ENCODE data around the gene GID4. TPM values are rescaled to one million over a fixed set of nuclear protein-coding genes. Genes with fewer than 3 reads are reported as not detected.

Gene GID4
- total and polyA plus RNA-seq, 4 donors, result 1.7 to 4.9 (median 3.7) TPM

- peaks cover 0 to 57% (median 34%) of the 10 kb centered on the region in 4 donors for H3K4me1 ChIP-seq (ENCODE audit: control insufficient read depth in 4 of 4, insufficient read depth in 4 of 4, low read length in 3 of 4)
- TF ChIP-seq SP1 (IDR thresholded peaks at IDR 0.05) (no peak), HNF4A (conservative IDR thresholded peaks at IDR 0.05) (peak; percentile 47 to 50)
- no peaks in the 10 kb centered on the region for H3K9me3 ChIP-seq (ENCODE audit: control insufficient read depth in 4 of 4, low read length in 3 of 4)
- H3K9ac ChIP-seq (ENCODE audit: low read depth in 1 of 2, low read length in 2 of 2), result no peak overlapping the region
- peaks cover 0 to 23% (median 6%) of the 10 kb centered on the region in 4 donors for H3K36me3 ChIP-seq (ENCODE audit: control insufficient read depth in 4 of 4, insufficient read depth in 3 of 4, low read depth in 1 of 4, low read length in 3 of 4)
- no peak overlapping the region for H3K4me3 ChIP-seq (ENCODE audit: low read depth in 1 of 3, low read length in 3 of 3)
- 44% methylated on average over 4 of the region's 4 CpGs for WGBS
- H3K27me3 ChIP-seq (ENCODE audit: control insufficient read depth in 4 of 4, insufficient read depth in 4 of 4, low read length in 3 of 4), result no peaks in the 10 kb centered on the region
- H3K27ac ChIP-seq (ENCODE audit: low read depth in 1 of 2, low read length in 2 of 2), result no peak overlapping the region
- no peak for DNase-seq (ENCODE audit: low spot score)
These were observed 71.5 kb downstream of the GID4 start for GRCh38 chr17:18110636-18111145.

- 67% methylated on average over 6 of the region's 6 CpGs for WGBS
These were observed 72.2 kb downstream of the GID4 start for GRCh38 chr17:18111330-18111971.

DNA sequence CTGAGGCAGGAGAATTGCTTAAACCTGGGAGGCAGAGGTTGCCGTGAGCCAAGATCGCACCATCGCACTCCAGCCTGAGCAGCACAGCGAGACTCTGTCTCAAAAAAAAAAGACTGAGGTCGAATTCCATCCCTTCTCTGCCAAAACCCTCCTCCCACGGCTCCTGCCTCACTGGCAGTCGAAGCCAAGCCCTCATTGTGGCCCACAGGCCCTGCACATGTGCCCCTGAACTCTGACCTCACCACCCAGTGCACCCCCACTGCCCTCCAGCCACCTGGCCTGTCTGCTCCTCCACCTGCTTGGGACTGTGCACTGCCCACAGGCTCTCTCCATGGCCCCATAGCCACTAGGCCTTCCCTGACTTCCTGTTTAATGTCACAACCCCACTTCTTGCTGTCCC, 76.3 kb downstream of the GID4 start:
- Histone ChIP-seq H3K27me3 (ENCODE audit: control insufficient read depth in 4 of 4, insufficient read depth in 4 of 4, low read length in 3 of 4) (no peaks in the 10 kb centered on the region), H3K36me3 (ENCODE audit: control insufficient read depth in 4 of 4, insufficient read depth in 3 of 4, low read depth in 1 of 4, low read length in 3 of 4) (peaks cover 0 to 4% (median 0%) of the 10 kb centered on the region in 4 donors), H3K9ac (ENCODE audit: low read depth in 1 of 2, low read length in 2 of 2) (peak overlapping the region in 1 of 2 donors; percentile 24), H3K27ac (ENCODE audit: low read depth in 1 of 2, low read length in 2 of 2) (peak overlapping the region; percentile 83 to 94), H3K9me3 (ENCODE audit: control insufficient read depth in 4 of 4, low read length in 3 of 4) (no peaks in the 10 kb centered on the region), H3K4me1 (ENCODE audit: control insufficient read depth in 4 of 4, insufficient read depth in 4 of 4, low read length in 3 of 4) (peaks cover 10 to 69% (median 44%) of the 10 kb centered on the region in 4 donors), H3K4me3 (ENCODE audit: low read depth in 1 of 3, low read length in 3 of 3) (no peak overlapping the region)
- no peak for DNase-seq (ENCODE audit: low spot score)
- WGBS, result 30% methylated on average over 7 of the region's 7 CpGs
- TF ChIP-seq ZBTB33 (IDR thresholded peaks at IDR 0.05), result no peak
- TF ChIP-seq GABPA (IDR thresholded peaks at IDR 0.05 in 1 of 2, conservative IDR thresholded peaks at IDR 0.05 in 1 of 2), result no peak
- TF ChIP-seq FOXA1 (IDR thresholded peaks at IDR 0.05), result no peak
- peak; percentile 92 to 94 for TF ChIP-seq HNF4A (conservative IDR thresholded peaks at IDR 0.05)
- peak; percentile 88 for TF ChIP-seq SP1 (IDR thresholded peaks at IDR 0.05)
- no peak for TF ChIP-seq TAF1 (conservative IDR thresholded peaks at IDR 0.05)
- peak; percentile 73 for TF ChIP-seq HNF4G (IDR thresholded peaks at IDR 0.05)
- peak in 1 of 2 donors; percentile 70 for TF ChIP-seq JUND (IDR thresholded peaks at IDR 0.05)
- peak; percentile 6 for TF ChIP-seq FOXA2 (IDR thresholded peaks at IDR 0.05)
- TF ChIP-seq YY1 (IDR thresholded peaks at IDR 0.05), result peak; percentile 67
- TF ChIP-seq, protein P1, sequence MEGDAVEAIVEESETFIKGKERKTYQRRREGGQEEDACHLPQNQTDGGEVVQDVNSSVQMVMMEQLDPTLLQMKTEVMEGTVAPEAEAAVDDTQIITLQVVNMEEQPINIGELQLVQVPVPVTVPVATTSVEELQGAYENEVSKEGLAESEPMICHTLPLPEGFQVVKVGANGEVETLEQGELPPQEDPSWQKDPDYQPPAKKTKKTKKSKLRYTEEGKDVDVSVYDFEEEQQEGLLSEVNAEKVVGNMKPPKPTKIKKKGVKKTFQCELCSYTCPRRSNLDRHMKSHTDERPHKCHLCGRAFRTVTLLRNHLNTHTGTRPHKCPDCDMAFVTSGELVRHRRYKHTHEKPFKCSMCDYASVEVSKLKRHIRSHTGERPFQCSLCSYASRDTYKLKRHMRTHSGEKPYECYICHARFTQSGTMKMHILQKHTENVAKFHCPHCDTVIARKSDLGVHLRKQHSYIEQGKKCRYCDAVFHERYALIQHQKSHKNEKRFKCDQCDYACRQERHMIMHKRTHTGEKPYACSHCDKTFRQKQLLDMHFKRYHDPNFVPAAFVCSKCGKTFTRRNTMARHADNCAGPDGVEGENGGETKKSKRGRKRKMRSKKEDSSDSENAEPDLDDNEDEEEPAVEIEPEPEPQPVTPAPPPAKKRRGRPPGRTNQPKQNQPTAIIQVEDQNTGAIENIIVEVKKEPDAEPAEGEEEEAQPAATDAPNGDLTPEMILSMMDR (IDR thresholded peaks at IDR 0.05; ENCODE audit: low read depth, low read length, missing input control), result no peak

More at GRCh38 chr17:18111330-18111971, 72.2 kb downstream of the GID4 start:
- TF ChIP-seq, protein P2, sequence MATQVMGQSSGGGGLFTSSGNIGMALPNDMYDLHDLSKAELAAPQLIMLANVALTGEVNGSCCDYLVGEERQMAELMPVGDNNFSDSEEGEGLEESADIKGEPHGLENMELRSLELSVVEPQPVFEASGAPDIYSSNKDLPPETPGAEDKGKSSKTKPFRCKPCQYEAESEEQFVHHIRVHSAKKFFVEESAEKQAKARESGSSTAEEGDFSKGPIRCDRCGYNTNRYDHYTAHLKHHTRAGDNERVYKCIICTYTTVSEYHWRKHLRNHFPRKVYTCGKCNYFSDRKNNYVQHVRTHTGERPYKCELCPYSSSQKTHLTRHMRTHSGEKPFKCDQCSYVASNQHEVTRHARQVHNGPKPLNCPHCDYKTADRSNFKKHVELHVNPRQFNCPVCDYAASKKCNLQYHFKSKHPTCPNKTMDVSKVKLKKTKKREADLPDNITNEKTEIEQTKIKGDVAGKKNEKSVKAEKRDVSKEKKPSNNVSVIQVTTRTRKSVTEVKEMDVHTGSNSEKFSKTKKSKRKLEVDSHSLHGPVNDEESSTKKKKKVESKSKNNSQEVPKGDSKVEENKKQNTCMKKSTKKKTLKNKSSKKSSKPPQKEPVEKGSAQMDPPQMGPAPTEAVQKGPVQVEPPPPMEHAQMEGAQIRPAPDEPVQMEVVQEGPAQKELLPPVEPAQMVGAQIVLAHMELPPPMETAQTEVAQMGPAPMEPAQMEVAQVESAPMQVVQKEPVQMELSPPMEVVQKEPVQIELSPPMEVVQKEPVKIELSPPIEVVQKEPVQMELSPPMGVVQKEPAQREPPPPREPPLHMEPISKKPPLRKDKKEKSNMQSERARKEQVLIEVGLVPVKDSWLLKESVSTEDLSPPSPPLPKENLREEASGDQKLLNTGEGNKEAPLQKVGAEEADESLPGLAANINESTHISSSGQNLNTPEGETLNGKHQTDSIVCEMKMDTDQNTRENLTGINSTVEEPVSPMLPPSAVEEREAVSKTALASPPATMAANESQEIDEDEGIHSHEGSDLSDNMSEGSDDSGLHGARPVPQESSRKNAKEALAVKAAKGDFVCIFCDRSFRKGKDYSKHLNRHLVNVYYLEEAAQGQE (IDR thresholded peaks at IDR 0.05), result no peak
- TF ChIP-seq, protein P1 (IDR thresholded peaks at IDR 0.05; ENCODE audit: low read depth, low read length, missing input control), result no peak
- TF ChIP-seq RXRA (IDR thresholded peaks at IDR 0.05), result no peak
- Histone ChIP-seq H3K27ac (ENCODE audit: low read depth in 1 of 2, low read length in 2 of 2) (no peak overlapping the region), H3K27me3 (ENCODE audit: control insufficient read depth in 4 of 4, insufficient read depth in 4 of 4, low read length in 3 of 4) (no peaks in the 10 kb centered on the region), H3K9ac (ENCODE audit: low read depth in 1 of 2, low read length in 2 of 2) (no peak overlapping the region), H3K9me3 (ENCODE audit: control insufficient read depth in 4 of 4, low read length in 3 of 4) (no peaks in the 10 kb centered on the region), H3K4me1 (ENCODE audit: control insufficient read depth in 4 of 4, insufficient read depth in 4 of 4, low read length in 3 of 4) (peaks cover 0 to 64% (median 36%) of the 10 kb centered on the region in 4 donors), H3K36me3 (ENCODE audit: control insufficient read depth in 4 of 4, insufficient read depth in 3 of 4, low read depth in 1 of 4, low read length in 3 of 4) (peaks cover 0 to 19% (median 5%) of the 10 kb centered on the region in 4 donors), H3K4me3 (ENCODE audit: low read depth in 1 of 3, low read length in 3 of 3) (no peak overlapping the region)
- no peak for DNase-seq (ENCODE audit: low spot score)
